ENCODE results near the gene ELP5. TPM values are rescaled to one million over a fixed set of nuclear protein-coding genes. Genes with fewer than 3 reads are reported as not detected.

Gene ELP5
- total and polyA plus RNA-seq, 10 of the 15 experiments (the other 5 are each of a cell fraction or from before 2014, with no cell fraction given), result 41.1 to 109 (median 77.5) TPM

GRCh38 chr17:7251661-7252175, 297 bp upstream of the ELP5 start, which contains the start of gene CTDNEP1 (continued):
- TF ChIP-seq, protein P1, sequence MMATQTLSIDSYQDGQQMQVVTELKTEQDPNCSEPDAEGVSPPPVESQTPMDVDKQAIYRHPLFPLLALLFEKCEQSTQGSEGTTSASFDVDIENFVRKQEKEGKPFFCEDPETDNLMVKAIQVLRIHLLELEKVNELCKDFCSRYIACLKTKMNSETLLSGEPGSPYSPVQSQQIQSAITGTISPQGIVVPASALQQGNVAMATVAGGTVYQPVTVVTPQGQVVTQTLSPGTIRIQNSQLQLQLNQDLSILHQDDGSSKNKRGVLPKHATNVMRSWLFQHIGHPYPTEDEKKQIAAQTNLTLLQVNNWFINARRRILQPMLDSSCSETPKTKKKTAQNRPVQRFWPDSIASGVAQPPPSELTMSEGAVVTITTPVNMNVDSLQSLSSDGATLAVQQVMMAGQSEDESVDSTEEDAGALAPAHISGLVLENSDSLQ (IDR thresholded peaks at IDR 0.05), result peak; percentile 65; the same call in 1 of the 2 replicates
- TF ChIP-seq PRDM15 (CRISPR knock-in tag; IDR thresholded peaks at IDR 0.05), result no peak
- TF ChIP-seq REST (IDR thresholded peaks at IDR 0.05; ENCODE audit: low read depth, low read length), result no peak
- TF ChIP-seq ESRRA (IDR thresholded peaks at IDR 0.05; ENCODE audit: low read length), result no peak
- peak; percentile 55 for TF ChIP-seq HCFC1 (IDR thresholded peaks at IDR 0.05; ENCODE audit: low read length)
- peak; percentile 15; the same call in 1 of the 2 replicates for TF ChIP-seq SMAD5 (IDR thresholded peaks at IDR 0.05; ENCODE audit: low read depth)
- no peak for TF ChIP-seq ZNF207 (IDR thresholded peaks at IDR 0.05; ENCODE audit: borderline replicate concordance)
- TF ChIP-seq PAX8 (IDR thresholded peaks at IDR 0.05), result no peak
- TF ChIP-seq SUZ12 (IDR thresholded peaks at IDR 0.05; ENCODE audit: unreplicated experiment), result no peak
- TF ChIP-seq SMC3 (IDR thresholded peaks at IDR 0.05; ENCODE audit: borderline replicate concordance, low read length), result no peak
- TF ChIP-seq KAT2A (conservative IDR thresholded peaks at IDR 0.05; ENCODE audit: control insufficient read depth, low read depth, low read length), result no peak
- TF ChIP-seq EED (IDR thresholded peaks at IDR 0.05; ENCODE audit: low read depth), result no peak
- TF ChIP-seq, protein P2, sequence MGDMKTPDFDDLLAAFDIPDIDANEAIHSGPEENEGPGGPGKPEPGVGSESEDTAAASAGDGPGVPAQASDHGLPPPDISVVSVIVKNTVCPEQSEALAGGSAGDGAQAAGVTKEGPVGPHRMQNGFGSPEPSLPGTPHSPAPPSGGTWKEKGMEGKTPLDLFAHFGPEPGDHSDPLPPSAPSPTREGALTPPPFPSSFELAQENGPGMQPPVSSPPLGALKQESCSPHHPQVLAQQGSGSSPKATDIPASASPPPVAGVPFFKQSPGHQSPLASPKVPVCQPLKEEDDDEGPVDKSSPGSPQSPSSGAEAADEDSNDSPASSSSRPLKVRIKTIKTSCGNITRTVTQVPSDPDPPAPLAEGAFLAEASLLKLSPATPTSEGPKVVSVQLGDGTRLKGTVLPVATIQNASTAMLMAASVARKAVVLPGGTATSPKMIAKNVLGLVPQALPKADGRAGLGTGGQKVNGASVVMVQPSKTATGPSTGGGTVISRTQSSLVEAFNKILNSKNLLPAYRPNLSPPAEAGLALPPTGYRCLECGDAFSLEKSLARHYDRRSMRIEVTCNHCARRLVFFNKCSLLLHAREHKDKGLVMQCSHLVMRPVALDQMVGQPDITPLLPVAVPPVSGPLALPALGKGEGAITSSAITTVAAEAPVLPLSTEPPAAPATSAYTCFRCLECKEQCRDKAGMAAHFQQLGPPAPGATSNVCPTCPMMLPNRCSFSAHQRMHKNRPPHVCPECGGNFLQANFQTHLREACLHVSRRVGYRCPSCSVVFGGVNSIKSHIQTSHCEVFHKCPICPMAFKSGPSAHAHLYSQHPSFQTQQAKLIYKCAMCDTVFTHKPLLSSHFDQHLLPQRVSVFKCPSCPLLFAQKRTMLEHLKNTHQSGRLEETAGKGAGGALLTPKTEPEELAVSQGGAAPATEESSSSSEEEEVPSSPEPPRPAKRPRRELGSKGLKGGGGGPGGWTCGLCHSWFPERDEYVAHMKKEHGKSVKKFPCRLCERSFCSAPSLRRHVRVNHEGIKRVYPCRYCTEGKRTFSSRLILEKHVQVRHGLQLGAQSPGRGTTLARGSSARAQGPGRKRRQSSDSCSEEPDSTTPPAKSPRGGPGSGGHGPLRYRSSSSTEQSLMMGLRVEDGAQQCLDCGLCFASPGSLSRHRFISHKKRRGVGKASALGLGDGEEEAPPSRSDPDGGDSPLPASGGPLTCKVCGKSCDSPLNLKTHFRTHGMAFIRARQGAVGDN (IDR thresholded peaks at IDR 0.05), result no peak
- TF ChIP-seq MTA3 (IDR thresholded peaks at IDR 0.05; ENCODE audit: borderline replicate concordance, low read length), result no peak
- TF ChIP-seq ETV6 (conservative IDR thresholded peaks at IDR 0.05 in 1 of 2, IDR thresholded peaks at IDR 0.05 in 1 of 2; ENCODE audit: borderline replicate concordance in 1 of 2, low read depth in 1 of 2), result no peak
- no peak for TF ChIP-seq NR2F1 (conservative IDR thresholded peaks at IDR 0.05)
- no peak for TF ChIP-seq BHLHE40 (IDR thresholded peaks at IDR 0.05; ENCODE audit: borderline replicate concordance in 1 of 2, low read depth in 2 of 2, low read length in 1 of 2)
- no peak; the same call in 1 of the 2 replicates for TF ChIP-seq IKZF1 (conservative IDR thresholded peaks at IDR 0.05)
